ENCODE measurements around the gene GRIPAP1. TPM values are rescaled to one million over a fixed set of nuclear protein-coding genes. Genes with fewer than 3 reads are reported as not detected.

The GRIPAP1 gene
- total RNA-seq, 4 donors from 2014 or later, result 28.1 to 62.6 (median 33.9) TPM

DNA sequence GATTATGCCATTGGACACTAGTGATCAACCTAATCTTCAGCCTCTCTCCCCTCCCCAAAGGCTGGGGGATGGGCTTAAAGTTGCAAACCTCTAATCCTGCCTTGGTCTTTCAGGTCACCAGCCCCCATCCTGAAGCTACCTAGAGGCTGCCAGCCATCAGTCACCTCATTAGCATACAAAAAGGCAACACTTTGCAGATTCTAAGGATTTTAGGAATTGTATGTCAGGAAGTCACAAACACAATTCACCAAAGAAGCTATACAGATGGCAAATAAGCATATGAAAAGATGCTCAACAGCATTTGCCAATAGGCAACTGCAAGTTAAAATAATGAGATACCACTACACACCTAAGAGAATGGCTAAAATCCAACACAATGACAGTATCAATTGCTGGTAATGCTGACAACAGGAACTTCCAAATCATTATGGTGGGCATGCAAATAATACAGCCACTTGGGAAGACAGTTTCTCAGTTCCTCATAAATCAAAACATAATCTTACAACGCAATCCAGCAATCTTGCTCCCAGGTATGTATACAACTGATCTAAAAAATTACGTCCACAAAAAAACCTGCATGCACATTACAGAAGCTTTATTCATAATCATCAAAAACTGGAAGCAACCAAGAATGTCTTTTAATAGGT is 74.2 kb downstream of the GRIPAP1 start:
- 63 to 80% methylated on average over 1 to 2 of the region's 2 CpGs for WGBS, 2 donors (ENCODE audit: low coverage in 1 of 2)
- Histone ChIP-seq H3K4me1 (no peaks in the 10 kb centered on the region), H3K36me3 (peaks cover 0 to 88% of the 10 kb centered on the region in 2 donors), H3K27me3 (no peaks in the 10 kb centered on the region), H3K4me3 (no peak overlapping the region), H3K27ac (no peak overlapping the region), H3K9me3 (no peaks in the 10 kb centered on the region)
- no peak for TF ChIP-seq EP300 (IDR thresholded peaks at IDR 0.05)
- TF ChIP-seq, protein P1, sequence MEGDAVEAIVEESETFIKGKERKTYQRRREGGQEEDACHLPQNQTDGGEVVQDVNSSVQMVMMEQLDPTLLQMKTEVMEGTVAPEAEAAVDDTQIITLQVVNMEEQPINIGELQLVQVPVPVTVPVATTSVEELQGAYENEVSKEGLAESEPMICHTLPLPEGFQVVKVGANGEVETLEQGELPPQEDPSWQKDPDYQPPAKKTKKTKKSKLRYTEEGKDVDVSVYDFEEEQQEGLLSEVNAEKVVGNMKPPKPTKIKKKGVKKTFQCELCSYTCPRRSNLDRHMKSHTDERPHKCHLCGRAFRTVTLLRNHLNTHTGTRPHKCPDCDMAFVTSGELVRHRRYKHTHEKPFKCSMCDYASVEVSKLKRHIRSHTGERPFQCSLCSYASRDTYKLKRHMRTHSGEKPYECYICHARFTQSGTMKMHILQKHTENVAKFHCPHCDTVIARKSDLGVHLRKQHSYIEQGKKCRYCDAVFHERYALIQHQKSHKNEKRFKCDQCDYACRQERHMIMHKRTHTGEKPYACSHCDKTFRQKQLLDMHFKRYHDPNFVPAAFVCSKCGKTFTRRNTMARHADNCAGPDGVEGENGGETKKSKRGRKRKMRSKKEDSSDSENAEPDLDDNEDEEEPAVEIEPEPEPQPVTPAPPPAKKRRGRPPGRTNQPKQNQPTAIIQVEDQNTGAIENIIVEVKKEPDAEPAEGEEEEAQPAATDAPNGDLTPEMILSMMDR (IDR thresholded peaks at IDR 0.05), result no peak
- TF ChIP-seq POLR2A (IDR thresholded peaks at IDR 0.05), result no peak
- no peak for TF ChIP-seq POLR2AphosphoS5 (IDR thresholded peaks at IDR 0.05)
- no peak for ATAC-seq

DNA sequence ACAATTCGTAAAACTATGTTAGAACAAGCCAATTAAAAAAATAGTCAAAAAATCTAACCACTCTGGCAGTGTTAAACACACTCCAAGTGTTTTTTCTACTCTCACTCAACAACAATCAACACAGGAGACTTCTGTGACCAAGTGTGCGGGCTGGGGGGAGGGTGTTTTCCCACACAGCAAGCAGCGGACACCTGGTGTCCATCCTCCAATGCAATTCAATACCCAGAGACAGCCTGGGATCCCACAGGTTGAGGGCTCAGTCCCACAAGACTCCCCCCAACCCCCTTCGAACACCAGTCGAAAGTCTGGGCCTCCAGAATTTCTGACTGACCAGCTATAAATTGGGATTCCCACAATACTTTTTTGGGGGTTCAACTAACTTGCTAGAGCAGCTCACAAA is 74.9 kb downstream of the GRIPAP1 start:
- no peaks in the 10 kb centered on the region for H3K4me1 ChIP-seq
- peaks cover 0 to 88% of the 10 kb centered on the region in 2 donors for H3K36me3 ChIP-seq
- no peak for ATAC-seq
- H3K4me3 ChIP-seq, result no peak overlapping the region
- no peaks in the 10 kb centered on the region for H3K27me3 ChIP-seq
- TF ChIP-seq POLR2A (IDR thresholded peaks at IDR 0.05), result no peak
- TF ChIP-seq POLR2AphosphoS5 (IDR thresholded peaks at IDR 0.05), result no peak
- no peak for TF ChIP-seq EP300 (IDR thresholded peaks at IDR 0.05)
- TF ChIP-seq, protein P1 (IDR thresholded peaks at IDR 0.05), result no peak
- 42 to 54% methylated on average over 1 to 2 of the region's 5 CpGs for WGBS, 2 donors (ENCODE audit: low coverage in 1 of 2)
- no peaks in the 10 kb centered on the region for H3K9me3 ChIP-seq
- no peak overlapping the region for H3K27ac ChIP-seq

DNA sequence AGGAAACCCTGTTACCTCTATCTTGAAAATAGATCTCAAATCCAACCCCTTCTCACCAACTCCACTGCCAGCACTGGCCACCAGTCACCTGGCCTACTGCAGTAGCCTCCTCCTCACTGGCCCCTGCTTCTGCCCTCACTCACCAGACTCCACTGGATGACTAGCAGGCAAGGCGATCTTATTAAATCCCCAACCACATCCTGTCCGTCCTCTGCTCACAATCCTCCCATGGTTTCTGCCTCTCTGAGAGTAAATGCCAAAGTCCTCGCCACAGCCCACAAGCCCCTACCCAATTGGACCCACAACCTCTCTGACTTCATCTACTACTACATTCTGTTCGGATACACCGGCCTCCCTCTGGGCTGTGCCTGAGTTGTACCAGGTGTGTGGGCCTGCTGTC is 77.8 kb downstream of the GRIPAP1 start:
- peaks cover 0 to 63% of the 10 kb centered on the region in 2 donors for H3K36me3 ChIP-seq
- 70 to 75% methylated on average over 2 of the region's 5 CpGs for WGBS, 2 donors (ENCODE audit: low coverage in 1 of 2)
- ATAC-seq, result no peak

DNA sequence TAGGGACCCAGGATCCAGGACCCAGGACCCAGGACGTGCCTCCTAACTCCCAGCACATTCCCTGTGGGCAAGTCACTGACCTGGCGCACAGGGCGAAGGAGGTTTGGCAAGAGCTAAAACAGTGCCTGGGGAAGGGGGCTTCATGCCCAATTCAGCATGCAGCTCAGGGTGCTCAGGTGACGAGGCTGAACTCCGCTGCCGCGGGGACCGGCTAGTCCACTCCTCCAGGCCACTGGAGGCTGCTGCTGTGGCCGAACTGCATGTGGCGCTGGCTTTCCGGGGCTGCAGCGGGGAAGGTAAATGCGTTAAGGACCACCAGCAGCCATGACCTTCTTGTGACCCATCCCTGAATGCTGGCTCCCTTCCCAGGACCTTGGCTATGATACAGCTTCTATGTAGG is 78.3 kb downstream of the GRIPAP1 start:
- TF ChIP-seq, protein P1 (IDR thresholded peaks at IDR 0.05), result no peak
- TF ChIP-seq EP300 (IDR thresholded peaks at IDR 0.05) (no peak), POLR2AphosphoS5 (IDR thresholded peaks at IDR 0.05) (no peak), POLR2A (IDR thresholded peaks at IDR 0.05) (no peak)
- Histone ChIP-seq H3K27ac (no peak overlapping the region), H3K27me3 (no peaks in the 10 kb centered on the region), H3K4me3 (no peak overlapping the region), H3K36me3 (peaks cover 0 to 59% of the 10 kb centered on the region in 2 donors), H3K4me1 (peaks cover 0 to 11% (median 0%) of the 10 kb centered on the region in 3 donors), H3K9me3 (no peaks in the 10 kb centered on the region)
- no CpG with 5 or more reads among the region's 13 CpGs for WGBS, 2 donors (ENCODE audit: low coverage in 1 of 2)
- ATAC-seq, result no peak

More for the DNA sequence above, 77.8 kb downstream of the GRIPAP1 start:
- Histone ChIP-seq H3K4me3 (no peak overlapping the region), H3K4me1 (peaks cover 0 to 10% (median 0%) of the 10 kb centered on the region in 3 donors), H3K27me3 (no peaks in the 10 kb centered on the region), H3K9me3 (no peaks in the 10 kb centered on the region), H3K27ac (no peak overlapping the region)
- TF ChIP-seq, protein P1 (IDR thresholded peaks at IDR 0.05), result no peak
- TF ChIP-seq POLR2AphosphoS5 (IDR thresholded peaks at IDR 0.05) (no peak), EP300 (IDR thresholded peaks at IDR 0.05) (no peak), POLR2A (IDR thresholded peaks at IDR 0.05) (no peak)

Small RNA genes lying within 50 kb of the gene (small RNA-seq; reads per million reads assigned to genes)
- 0 to 0.27 (median 0) reads per million in 4 donors for gene RNU6-722P

Other genes starting within 250 kb of the GRIPAP1 start
- not detected for gene GLOD5, start 240.5 kb downstream of the GRIPAP1 start, total RNA-seq
- gene GATA1, start 215.7 kb downstream of the GRIPAP1 start, total RNA-seq, result not detected
- gene HDAC6, start 200.2 kb downstream of the GRIPAP1 start, total RNA-seq, result 10 to 100 TPM; 50.7 to 66.8 (median 56.9) TPM
- gene ERAS, start 175.8 kb downstream of the GRIPAP1 start, total RNA-seq, result not detected
- gene PCSK1N, start 166.7 kb downstream of the GRIPAP1 start, total RNA-seq, result 10 to 100 TPM in 1 of 4 donors, 1 to 10 TPM in 3; 2.3 to 10.6 (median 5.5) TPM
- 10 to 100 TPM; 38.0 to 57.7 (median 39.5) TPM for gene TIMM17B, start 104.5 kb downstream of the GRIPAP1 start, total RNA-seq
- gene PQBP1, start 104.3 kb downstream of the GRIPAP1 start, total RNA-seq, result 10 to 100 TPM; 47.8 to 79.8 (median 69.4) TPM
- gene SLC35A2, start 90.6 kb downstream of the GRIPAP1 start, total RNA-seq, result 10 to 100 TPM in 3 of 4 donors, 1 to 10 TPM in 1; 8.1 to 12.8 (median 11.9) TPM
- 1 to 10 TPM; 4.7 to 7.4 (median 7.0) TPM for gene PIM2, start 83.2 kb downstream of the GRIPAP1 start, total RNA-seq
- 10 to 100 TPM; 36.8 to 54.3 (median 47.7) TPM for gene OTUD5, start 44.7 kb downstream of the GRIPAP1 start, total RNA-seq
- gene KCND1, start 30.4 kb downstream of the GRIPAP1 start, total RNA-seq, result 1 to 10 TPM in 3 of 4 donors, under 1 TPM in 1; 0.78 to 2.7 (median 1.7) TPM
- 100 to 1,000 TPM in 3 of 4 donors, 10 to 100 TPM in 1; 85.8 to 165 (median 107) TPM for gene TFE3, start 41.1 kb upstream of the GRIPAP1 start, total RNA-seq
- gene CCDC120, start 56.7 kb upstream of the GRIPAP1 start, total RNA-seq, result 1 to 10 TPM; 1.1 to 4.7 (median 2.5) TPM
- gene PRAF2, start 71.7 kb upstream of the GRIPAP1 start, total RNA-seq, result 10 to 100 TPM in 3 of 4 donors, 1 to 10 TPM in 1; 9.6 to 20.9 (median 17.2) TPM
- 100 to 1,000 TPM in 1 of 4 donors, 10 to 100 TPM in 3; 60.8 to 101 (median 80.9) TPM for gene WDR45, start 77.6 kb upstream of the GRIPAP1 start, total RNA-seq
- gene GPKOW, start 121.5 kb upstream of the GRIPAP1 start, total RNA-seq, result 10 to 100 TPM; 28.2 to 34.1 (median 31.5) TPM
- 1 to 10 TPM in 3 of 4 donors, under 1 TPM in 1; 0.69 to 4.6 (median 3.1) TPM for gene MAGIX, start 160.5 kb upstream of the GRIPAP1 start, total RNA-seq
- gene PLP2, start 169.6 kb upstream of the GRIPAP1 start, total RNA-seq, result 10 to 100 TPM; 57.9 to 78.7 (median 67.9) TPM
- gene PRICKLE3, start 184.1 kb upstream of the GRIPAP1 start, total RNA-seq, result 10 to 100 TPM in 2 of 4 donors, 1 to 10 TPM in 2; 6.2 to 15.9 (median 9.6) TPM
- gene SYP, start 197.9 kb upstream of the GRIPAP1 start, total RNA-seq, result 10 to 100 TPM in 1 of 4 donors, 1 to 10 TPM in 3; 2.9 to 10.5 (median 5.4) TPM
- 1 to 10 TPM in 1 of 4 donors, not detected in 3; 1.7 TPM for gene CACNA1F, start 231.1 kb upstream of the GRIPAP1 start, total RNA-seq
- gene CCDC22, start 233.2 kb upstream of the GRIPAP1 start, total RNA-seq, result 10 to 100 TPM; 10.7 to 17.9 (median 14.1) TPM